Endothelial cell of umbilical vein (primary cell): Measurements from ENCODE around the gene ZDHHC19.

Experiments used
- POLR2AphosphoS5 ChIP-seq: IDR thresholded peaks from 2 replicates; pipeline ENCODE4 v1.6.1; 2012; ENCODE audit warnings: low read depth, mild to moderate bottlenecking, control low read depth, low read length, moderate library complexity; ENCODE audit not compliant: insufficient read depth
- TF ChIP-seq, protein P1 (sequence below), 2 donors: IDR thresholded peaks; 1 replicate in 1 of 2; 2 replicates in 1 of 2; pipeline ENCODE4 v1.5.1; 2011; ENCODE audit warnings: low read length in 2 of 2, mild to moderate bottlenecking in 2 of 2, moderate library complexity in 2 of 2, control low read depth in 1 of 2, inconsistent platforms in 1 of 2, low read depth in 1 of 2; ENCODE audit not compliant: insufficient read depth in 1 of 2; ENCODE audit errors: extremely low read depth in 1 of 2

DNA sequence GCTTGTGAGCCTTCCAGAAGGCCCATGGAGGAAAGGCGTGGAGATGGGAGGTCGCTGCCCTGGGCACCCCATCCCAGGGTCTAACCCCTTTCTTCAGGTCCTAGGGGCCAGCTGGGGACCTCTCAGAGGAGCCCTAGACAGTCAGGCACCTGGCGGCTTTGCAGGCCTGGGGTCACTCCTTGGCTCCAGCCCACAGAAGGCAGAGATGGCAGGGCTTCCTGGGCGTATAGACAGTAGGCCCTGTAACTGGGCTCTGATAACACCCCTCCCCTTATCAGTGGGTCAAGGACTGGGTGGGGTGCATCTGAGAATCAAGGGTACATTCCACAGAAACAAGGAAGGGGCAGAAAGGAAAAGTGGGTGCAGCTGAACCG lies 16.7 kb downstream of the ZDHHC19 start:
- TF ChIP-seq, protein P1, sequence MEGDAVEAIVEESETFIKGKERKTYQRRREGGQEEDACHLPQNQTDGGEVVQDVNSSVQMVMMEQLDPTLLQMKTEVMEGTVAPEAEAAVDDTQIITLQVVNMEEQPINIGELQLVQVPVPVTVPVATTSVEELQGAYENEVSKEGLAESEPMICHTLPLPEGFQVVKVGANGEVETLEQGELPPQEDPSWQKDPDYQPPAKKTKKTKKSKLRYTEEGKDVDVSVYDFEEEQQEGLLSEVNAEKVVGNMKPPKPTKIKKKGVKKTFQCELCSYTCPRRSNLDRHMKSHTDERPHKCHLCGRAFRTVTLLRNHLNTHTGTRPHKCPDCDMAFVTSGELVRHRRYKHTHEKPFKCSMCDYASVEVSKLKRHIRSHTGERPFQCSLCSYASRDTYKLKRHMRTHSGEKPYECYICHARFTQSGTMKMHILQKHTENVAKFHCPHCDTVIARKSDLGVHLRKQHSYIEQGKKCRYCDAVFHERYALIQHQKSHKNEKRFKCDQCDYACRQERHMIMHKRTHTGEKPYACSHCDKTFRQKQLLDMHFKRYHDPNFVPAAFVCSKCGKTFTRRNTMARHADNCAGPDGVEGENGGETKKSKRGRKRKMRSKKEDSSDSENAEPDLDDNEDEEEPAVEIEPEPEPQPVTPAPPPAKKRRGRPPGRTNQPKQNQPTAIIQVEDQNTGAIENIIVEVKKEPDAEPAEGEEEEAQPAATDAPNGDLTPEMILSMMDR (IDR thresholded peaks at IDR 0.05; ENCODE audit: extremely low read depth in 1 of 2, insufficient read depth in 1 of 2, low read depth in 1 of 2, low read length in 2 of 2) = no peak
- no peak for TF ChIP-seq POLR2AphosphoS5
